Spleen (tissue), 11 donors: Measurements from ENCODE around the gene ZNF214. TPM values are rescaled to one million over a fixed set of nuclear protein-coding genes. Genes with fewer than 3 reads are reported as not detected.
"Not testable (repeated sequence)": the region's sequence is repeated elsewhere in the genome, so short reads cannot be mapped to it uniquely, and the experiment has no call there.

ENCODE experiments used
- DNase-seq: peaks from one replicate; pipeline ENCODE4 v3.0.0-alpha.2; 2020
- H3K27ac ChIP-seq, 8 donors: fragments of 200-600 bp; sonication (generic) in 7 of 8; 1 replicate in 4 of 8; 2 replicates in 4 of 8; pipeline versions ENCODE4 v1.5.0 to v1.8.0; 2016 to 2021; ENCODE audit warnings: inconsistent platforms in 4 of 8, mild to moderate bottlenecking in 4 of 8, moderate library complexity in 1 of 8
- H3K27me3 ChIP-seq, 7 donors: fragments of 200-600 bp; sonication (generic) in 6 of 7; replicated peaks in 1 of 7; 1 replicate in 4 of 7; 2 replicates in 3 of 7; pipeline versions ENCODE4 v1.5.0 to v1.8.0; 2016 to 2021; ENCODE audit warnings: inconsistent platforms in 3 of 7, mild to moderate bottlenecking in 1 of 7
- H3K36me3 ChIP-seq, 6 donors: fragments of 200-600 bp; sonication (generic) in 5 of 6; 1 replicate in 4 of 6; 2 replicates in 2 of 6; pipeline versions ENCODE4 v1.5.0 to v1.8.0; 2016 to 2021; ENCODE audit warnings: inconsistent platforms in 2 of 6
- H3K4me1 ChIP-seq, 6 donors: fragments of 200-600 bp; sonication (generic) in 5 of 6; 1 replicate in 3 of 6; 2 replicates in 3 of 6; pipeline versions ENCODE4 v1.5.0 to v1.8.0; 2016 to 2021; ENCODE audit warnings: inconsistent platforms in 3 of 6
- H3K4me3 ChIP-seq, 8 donors: fragments of 200-600 bp; sonication (generic) in 7 of 8; 1 replicate in 4 of 8; 2 replicates in 4 of 8; pipeline versions ENCODE4 v1.5.0 to v1.8.0; 2016 to 2021; ENCODE audit warnings: inconsistent platforms in 4 of 8, mild to moderate bottlenecking in 4 of 8, moderate library complexity in 2 of 8
- H3K9me3 ChIP-seq, 8 donors: fragments of 200-600 bp; sonication (generic) in 7 of 8; 1 replicate in 4 of 8; 2 replicates in 4 of 8; pipeline versions ENCODE4 v1.5.0 to v1.8.0; 2016 to 2021; ENCODE audit warnings: inconsistent platforms in 4 of 8
- POLR2A ChIP-seq, 3 donors: fragments of 450-650 bp; IDR thresholded peaks; one replicate each; pipeline ENCODE4 v1.5.1; 2017; ENCODE audit warnings: antibody characterized with exemption in 3 of 3, mild to moderate bottlenecking in 1 of 3
- POLR2AphosphoS5 ChIP-seq, 3 donors: sonication (generic); formaldehyde crosslinking; IDR thresholded peaks; one replicate each; pipeline ENCODE4 v1.5.1; 2017; ENCODE audit warnings: antibody characterized with exemption in 3 of 3
- WGBS, 5 donors: extraction: QIAGEN DNeasy Blood & Tissue Kit in 3 of 5; methylation state at CpG; one replicate each; pipeline versions ENCODE4 v1.1.5 to v1.1.7; 2013 to 2018; 5-methylcytosine and 5-hydroxymethylcytosine counted together
- intact Hi-C: fragments of 100-400 bp; cut with DNase I; formaldehyde crosslinking; loops from one replicate; pipeline ENCODE4 v1.15.0; 2023; ENCODE audit warnings: low total_unique reads
- polyA plus RNA-seq, 3 donors: library from polyadenylated mRNA; stranded (reverse); fragments of 200-250 nt; gene quantifications; one replicate each; pipeline ENCODE4 v1.2.1, GENCODE V29; 2013
- total RNA-seq, 7 donors: library from RNA; depleted of rRNA in 3 of 7; stranded (reverse); fragments of >200 nt in 3 of 7; fragmentation: NEBNext Ultra II Directional in 4 of 7; extraction: Animal tissue kit (Norgen Biotek cat#: 25700) in 4 of 7; gene quantifications; one replicate each; pipeline versions ENCODE4 v1.1.0 to v1.2.1, GENCODE V29; 2016 to 2021
- TF ChIP-seq, protein P1 (sequence below), 11 experiments: fragments of 200-600 bp in 7 of 11; fragments of 450-650 bp in 4 of 11; sonication (generic) in 4 of 11; IDR thresholded peaks in 8 of 11; conservative IDR thresholded peaks in 3 of 11; 1 replicate in 7 of 11; 2 replicates in 4 of 11; pipeline versions ENCODE4 v1.4.0 to v1.8.0; 2016 to 2021; ENCODE audit warnings: antibody characterized with exemption in 11 of 11, inconsistent platforms in 4 of 11, mild to moderate bottlenecking in 1 of 11
- donor health status: healthy with polysubstance abuse.
- donor health status: DM: no; HTN: no; CAD: no; lungs with moderate emphysema.
- donor health status: DM: no; HTN: no; CAD: no.
- donor health status: Bipolar disorder and iron deficiency.
- donor health status: healthy.
- donor health status: DM: no; HTN: no; CAD: no.
- donor health status: DM: yes; HTN: yes; CAD: no.

Gene ZNF214
- total and polyA plus RNA-seq, 10 donors, result 0.06 to 1.5 (median 0.59) TPM; not detected in 1

DNA sequence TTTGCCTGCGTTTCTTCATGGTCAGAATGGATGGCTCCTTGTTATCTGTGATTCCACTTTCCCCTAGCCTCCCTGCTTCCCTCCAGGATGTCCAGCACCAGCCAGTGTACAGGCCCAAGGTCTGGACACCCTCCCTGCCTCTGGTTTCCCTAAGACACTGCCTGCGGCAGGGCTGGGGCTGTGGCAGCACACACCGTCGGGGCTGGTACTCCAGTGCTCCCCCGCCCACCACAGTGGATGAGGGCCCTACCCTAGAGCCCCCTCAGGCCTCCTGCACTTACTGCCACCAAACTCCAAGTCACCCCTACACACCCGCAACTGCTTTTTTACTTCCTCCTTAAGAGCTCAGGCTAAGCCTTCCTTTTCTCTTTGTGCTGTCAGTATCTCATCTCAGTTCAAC is 28.9 kb downstream of the ZNF214 start:
- H3K4me1 ChIP-seq, result no peaks in the 10 kb centered on the region
- no peaks in the 10 kb centered on the region for H3K27me3 ChIP-seq
- TF ChIP-seq POLR2AphosphoS5 (IDR thresholded peaks at IDR 0.05), result no peak
- TF ChIP-seq, protein P1, sequence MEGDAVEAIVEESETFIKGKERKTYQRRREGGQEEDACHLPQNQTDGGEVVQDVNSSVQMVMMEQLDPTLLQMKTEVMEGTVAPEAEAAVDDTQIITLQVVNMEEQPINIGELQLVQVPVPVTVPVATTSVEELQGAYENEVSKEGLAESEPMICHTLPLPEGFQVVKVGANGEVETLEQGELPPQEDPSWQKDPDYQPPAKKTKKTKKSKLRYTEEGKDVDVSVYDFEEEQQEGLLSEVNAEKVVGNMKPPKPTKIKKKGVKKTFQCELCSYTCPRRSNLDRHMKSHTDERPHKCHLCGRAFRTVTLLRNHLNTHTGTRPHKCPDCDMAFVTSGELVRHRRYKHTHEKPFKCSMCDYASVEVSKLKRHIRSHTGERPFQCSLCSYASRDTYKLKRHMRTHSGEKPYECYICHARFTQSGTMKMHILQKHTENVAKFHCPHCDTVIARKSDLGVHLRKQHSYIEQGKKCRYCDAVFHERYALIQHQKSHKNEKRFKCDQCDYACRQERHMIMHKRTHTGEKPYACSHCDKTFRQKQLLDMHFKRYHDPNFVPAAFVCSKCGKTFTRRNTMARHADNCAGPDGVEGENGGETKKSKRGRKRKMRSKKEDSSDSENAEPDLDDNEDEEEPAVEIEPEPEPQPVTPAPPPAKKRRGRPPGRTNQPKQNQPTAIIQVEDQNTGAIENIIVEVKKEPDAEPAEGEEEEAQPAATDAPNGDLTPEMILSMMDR (IDR thresholded peaks at IDR 0.05 in 8 of 11, conservative IDR thresholded peaks at IDR 0.05 in 3 of 11), result no peak
- TF ChIP-seq POLR2A (IDR thresholded peaks at IDR 0.05), result no peak
- H3K36me3 ChIP-seq, result no peaks in the 10 kb centered on the region
- 69 to 84% (median 76%) methylated on average over 6 of the region's 6 CpGs for WGBS, 5 donors
- no peak for DNase-seq
- no peak overlapping the region for H3K27ac ChIP-seq
- H3K9me3 ChIP-seq, result no peaks in the 10 kb centered on the region
- no peak overlapping the region for H3K4me3 ChIP-seq
- intact Hi-C loops, result no loop called here

DNA sequence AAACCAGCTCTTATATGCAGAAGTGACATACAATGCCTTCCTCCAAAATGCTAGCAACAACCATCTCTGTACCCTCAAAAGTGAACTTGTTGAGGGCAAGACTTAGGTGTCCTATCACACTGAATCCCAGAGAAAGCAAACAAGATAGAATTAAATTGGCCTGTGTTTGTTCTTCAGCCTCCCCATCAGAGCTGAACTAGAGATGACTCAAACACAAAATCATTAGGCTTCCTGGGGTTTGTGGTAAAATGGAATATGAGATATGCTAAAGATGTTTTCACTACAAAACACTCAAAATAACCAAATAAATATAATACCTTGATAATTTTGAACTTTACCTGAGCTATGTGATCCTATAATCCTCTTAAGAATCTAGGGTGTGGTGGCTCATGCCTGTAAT is 31.6 kb downstream of the ZNF214 start:
- DNase-seq, result no peak
- H3K4me1 ChIP-seq, result no peaks in the 10 kb centered on the region
- no peaks in the 10 kb centered on the region for H3K27me3 ChIP-seq
- intact Hi-C loops, result no loop called here
- TF ChIP-seq, protein P1 (IDR thresholded peaks at IDR 0.05 in 8 of 11, conservative IDR thresholded peaks at IDR 0.05 in 3 of 11), result no peak
- no peak for TF ChIP-seq POLR2A (IDR thresholded peaks at IDR 0.05)
- no peak for TF ChIP-seq POLR2AphosphoS5 (IDR thresholded peaks at IDR 0.05)
- no peaks in the 10 kb centered on the region for H3K9me3 ChIP-seq
- H3K36me3 ChIP-seq, result no peaks in the 10 kb centered on the region
- no peak overlapping the region for H3K4me3 ChIP-seq
- no peak overlapping the region for H3K27ac ChIP-seq

DNA sequence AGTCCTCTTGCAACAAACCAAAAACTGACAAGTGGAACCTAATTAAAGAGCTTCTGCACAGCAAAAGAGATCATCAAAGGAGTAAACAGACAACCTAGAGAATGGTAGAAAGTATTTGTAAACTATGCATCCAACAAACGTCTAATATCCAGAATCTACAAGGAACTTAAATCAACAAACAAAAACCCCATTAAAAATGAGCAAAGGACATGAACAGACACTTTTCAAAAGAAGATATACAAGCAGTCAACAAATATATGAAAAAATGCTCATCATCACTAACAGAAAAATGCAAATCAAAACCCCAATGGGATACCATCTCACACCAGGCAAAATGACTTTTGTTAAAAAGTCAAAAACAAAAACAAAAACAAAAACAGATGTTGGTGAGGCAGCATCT is 33.7 kb downstream of the ZNF214 start:
- DNase-seq, result no peak
- WGBS, 5 donors, result 53 to 76% (median 70%) methylated on average over 1 of the region's 1 CpG

DNA sequence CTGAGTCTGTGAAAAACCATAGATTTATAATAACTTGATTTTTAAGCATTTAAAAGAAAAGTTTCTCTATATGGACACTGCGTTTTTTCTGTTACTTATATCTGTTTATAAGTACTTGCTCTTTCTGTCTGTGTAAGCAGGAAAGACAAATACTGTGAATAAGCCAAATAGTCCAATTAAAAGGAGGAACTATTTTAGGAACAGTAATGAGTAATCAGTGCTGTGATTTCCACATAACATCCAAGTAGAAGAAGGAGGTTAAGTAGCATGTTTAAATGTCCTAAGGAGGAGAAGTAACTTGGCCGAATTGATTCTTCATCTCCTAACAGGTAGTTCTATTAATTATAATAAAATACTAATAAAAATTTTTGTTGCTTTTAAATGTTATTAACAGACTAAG is 40.8 kb downstream of the ZNF214 start:
- no peak overlapping the region for H3K27ac ChIP-seq
- 67 to 80% (median 75%) methylated on average over 2 of the region's 2 CpGs for WGBS, 5 donors
- H3K27me3 ChIP-seq, result no peaks in the 10 kb centered on the region
- DNase-seq, result no peak
- no peaks in the 10 kb centered on the region for H3K4me1 ChIP-seq
- H3K36me3 ChIP-seq, result no peaks in the 10 kb centered on the region
- H3K4me3 ChIP-seq, result no peak overlapping the region
- no peak for TF ChIP-seq POLR2A (IDR thresholded peaks at IDR 0.05)
- TF ChIP-seq, protein P1 (IDR thresholded peaks at IDR 0.05 in 8 of 11, conservative IDR thresholded peaks at IDR 0.05 in 3 of 11), result no peak
- TF ChIP-seq POLR2AphosphoS5 (IDR thresholded peaks at IDR 0.05), result no peak
- H3K9me3 ChIP-seq, result no peaks in the 10 kb centered on the region
- intact Hi-C loops, result no loop called here

More for the DNA sequence above, 33.7 kb downstream of the ZNF214 start:
- Histone ChIP-seq H3K27me3 (no peaks in the 10 kb centered on the region), H3K9me3 (no peaks in the 10 kb centered on the region), H3K4me1 (no peaks in the 10 kb centered on the region), H3K27ac (no peak overlapping the region), H3K36me3 (no peaks in the 10 kb centered on the region), H3K4me3 (no peak overlapping the region)
- intact Hi-C loops, result no loop called here
- TF ChIP-seq POLR2AphosphoS5 (IDR thresholded peaks at IDR 0.05), result no peak
- TF ChIP-seq POLR2A (IDR thresholded peaks at IDR 0.05), result no peak
- TF ChIP-seq, protein P1 (IDR thresholded peaks at IDR 0.05 in 8 of 11, conservative IDR thresholded peaks at IDR 0.05 in 3 of 11), result no peak

DNA sequence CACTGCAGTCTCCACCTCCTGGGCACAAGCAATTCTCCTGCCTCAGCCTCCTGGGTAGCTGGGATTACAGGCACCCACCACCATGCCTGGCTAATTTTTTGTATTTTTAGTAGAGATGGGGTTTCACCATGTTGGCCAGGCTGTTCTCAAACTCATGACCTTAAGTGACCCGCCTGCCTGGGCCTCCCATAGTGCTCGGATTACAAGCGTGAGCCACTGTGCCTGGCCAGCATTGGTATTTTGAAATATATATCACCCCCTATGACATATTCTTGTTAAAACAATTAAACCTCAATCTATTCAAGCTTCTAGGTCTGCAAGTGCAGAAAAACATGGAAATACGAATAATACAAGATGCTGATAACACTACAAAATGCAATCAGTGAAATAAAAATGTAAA is 50.3 kb downstream of the ZNF214 start:
- peaks cover 0 to 24% (median 16%) of the 10 kb centered on the region in 8 donors for H3K9me3 ChIP-seq
- H3K4me3 ChIP-seq, intact Hi-C loops, H3K27me3 ChIP-seq, DNase-seq, H3K4me1 ChIP-seq, H3K27ac ChIP-seq, H3K36me3 ChIP-seq: not testable (repeated sequence)
- 74 to 89% (median 76%) methylated on average over 4 of the region's 4 CpGs for WGBS, 5 donors
